Ovary (tissue), 3 donors: ENCODE measurements around the gene FTO.

Experiments used
- POLR2A ChIP-seq: fragments of 450-650 bp; IDR thresholded peaks from one replicate; pipeline ENCODE4 v1.6.1; 2017; ENCODE audit warnings: antibody characterized with exemption, mild to moderate bottlenecking, moderate library complexity
- TF ChIP-seq, protein P1 (sequence below), 3 donors: fragments of 450-650 bp in 2 of 3; fragments of 200-600 bp in 1 of 3; IDR thresholded peaks; one replicate each; pipeline versions ENCODE4 v1.5.1 to v1.8.0; 2016 to 2022; ENCODE audit warnings: antibody characterized with exemption in 3 of 3, mild to moderate bottlenecking in 1 of 3
- donor health status: DM: no; HTN: no; CAD: no.

DNA sequence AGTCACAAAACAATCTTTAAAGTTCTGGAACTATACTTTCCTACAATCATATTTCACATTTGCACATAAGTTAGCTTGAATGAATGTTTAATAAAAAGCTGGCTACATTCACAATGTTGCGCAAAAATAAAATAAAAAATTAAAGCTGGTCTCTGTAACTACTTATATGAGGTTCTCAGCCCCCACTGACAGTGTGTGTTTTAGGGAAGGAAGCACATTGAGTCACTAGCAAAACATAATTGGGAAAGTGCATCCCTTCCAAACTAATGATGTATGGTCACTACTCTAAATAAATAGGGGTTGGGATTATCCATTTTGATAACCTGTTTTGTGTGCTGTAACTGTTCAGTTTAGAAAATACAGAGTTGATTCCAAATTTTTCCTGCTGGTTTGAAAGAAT, 330.7 kb downstream of the FTO start:
- TF ChIP-seq POLR2A, result no peak
- TF ChIP-seq, protein P1, sequence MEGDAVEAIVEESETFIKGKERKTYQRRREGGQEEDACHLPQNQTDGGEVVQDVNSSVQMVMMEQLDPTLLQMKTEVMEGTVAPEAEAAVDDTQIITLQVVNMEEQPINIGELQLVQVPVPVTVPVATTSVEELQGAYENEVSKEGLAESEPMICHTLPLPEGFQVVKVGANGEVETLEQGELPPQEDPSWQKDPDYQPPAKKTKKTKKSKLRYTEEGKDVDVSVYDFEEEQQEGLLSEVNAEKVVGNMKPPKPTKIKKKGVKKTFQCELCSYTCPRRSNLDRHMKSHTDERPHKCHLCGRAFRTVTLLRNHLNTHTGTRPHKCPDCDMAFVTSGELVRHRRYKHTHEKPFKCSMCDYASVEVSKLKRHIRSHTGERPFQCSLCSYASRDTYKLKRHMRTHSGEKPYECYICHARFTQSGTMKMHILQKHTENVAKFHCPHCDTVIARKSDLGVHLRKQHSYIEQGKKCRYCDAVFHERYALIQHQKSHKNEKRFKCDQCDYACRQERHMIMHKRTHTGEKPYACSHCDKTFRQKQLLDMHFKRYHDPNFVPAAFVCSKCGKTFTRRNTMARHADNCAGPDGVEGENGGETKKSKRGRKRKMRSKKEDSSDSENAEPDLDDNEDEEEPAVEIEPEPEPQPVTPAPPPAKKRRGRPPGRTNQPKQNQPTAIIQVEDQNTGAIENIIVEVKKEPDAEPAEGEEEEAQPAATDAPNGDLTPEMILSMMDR (IDR thresholded peaks at IDR 0.05), result no peak
